Measurements from ENCODE around the gene MYRF. TPM values are rescaled to one million over a fixed set of nuclear protein-coding genes. Genes with fewer than 3 reads are reported as not detected.

MYRF gene
- total RNA-seq, 1 donor: 0.36 TPM

GRCh38 chr11:61728066-61728939 is 24.1 kb upstream of the MYRF start:
- H4K20me1 ChIP-seq (ENCODE audit: insufficient read depth, low read length): peaks cover 4% of the 10 kb centered on the region
- no peak overlapping the region for H3K4me3 ChIP-seq (ENCODE audit: insufficient read depth, low read length)
- no peaks in the 10 kb centered on the region for H3K79me2 ChIP-seq (ENCODE audit: insufficient read depth, low read length)
- H3K36me3 ChIP-seq (ENCODE audit: insufficient read depth, low read length): peaks cover 20% of the 10 kb centered on the region
- peaks cover 17% of the 10 kb centered on the region for H3K4me1 ChIP-seq (ENCODE audit: insufficient read depth, low read length)
- H3K27me3 ChIP-seq (ENCODE audit: insufficient read depth, low read length): no peaks in the 10 kb centered on the region
- DNase-seq (ENCODE audit: insufficient read length, low spot score, missing footprints): no peak
- H3K9me3 ChIP-seq (ENCODE audit: low read depth, low read length): no peaks in the 10 kb centered on the region
- H3K4me2 ChIP-seq (ENCODE audit: insufficient read depth, low read length): no peak overlapping the region
- no peak overlapping the region for H2AFZ ChIP-seq (ENCODE audit: low read length)
- TF ChIP-seq CTCF (IDR thresholded peaks at IDR 0.05; ENCODE audit: extremely low read depth, low read depth, low read length): no peak
- no peak overlapping the region for H3K27ac ChIP-seq (ENCODE audit: low read depth, low read length)

GRCh38 chr11:61728940-61729219 is 23.6 kb upstream of the MYRF start:
- no peaks in the 10 kb centered on the region for H3K79me2 ChIP-seq (ENCODE audit: insufficient read depth, low read length)
- peaks cover 17% of the 10 kb centered on the region for H3K4me1 ChIP-seq (ENCODE audit: insufficient read depth, low read length)
- peak; percentile 96 for DNase-seq (ENCODE audit: insufficient read length, low spot score, missing footprints)
- no peak overlapping the region for H3K4me3 ChIP-seq (ENCODE audit: insufficient read depth, low read length)
- H3K36me3 ChIP-seq (ENCODE audit: insufficient read depth, low read length): peaks cover 19% of the 10 kb centered on the region
- peak overlapping the region; percentile 36 for H3K27ac ChIP-seq (ENCODE audit: low read depth, low read length)
- H2AFZ ChIP-seq (ENCODE audit: low read length): no peak overlapping the region
- H4K20me1 ChIP-seq (ENCODE audit: insufficient read depth, low read length): peaks cover 4% of the 10 kb centered on the region
- H3K9me3 ChIP-seq (ENCODE audit: low read depth, low read length): no peaks in the 10 kb centered on the region
- no peaks in the 10 kb centered on the region for H3K27me3 ChIP-seq (ENCODE audit: insufficient read depth, low read length)
- TF ChIP-seq CTCF (IDR thresholded peaks at IDR 0.05; ENCODE audit: extremely low read depth, low read depth, low read length): no peak
- no peak overlapping the region for H3K4me2 ChIP-seq (ENCODE audit: insufficient read depth, low read length)

GRCh38 chr11:61730240-61730994 is 22.0 kb upstream of the MYRF start:
- H3K79me2 ChIP-seq (ENCODE audit: insufficient read depth, low read length): no peaks in the 10 kb centered on the region
- no peaks in the 10 kb centered on the region for H3K27me3 ChIP-seq (ENCODE audit: insufficient read depth, low read length)
- H3K27ac ChIP-seq (ENCODE audit: low read depth, low read length): no peak overlapping the region
- TF ChIP-seq CTCF (IDR thresholded peaks at IDR 0.05; ENCODE audit: extremely low read depth, low read depth, low read length): no peak
- no peak for DNase-seq (ENCODE audit: insufficient read length, low spot score, missing footprints)
- peaks cover 12% of the 10 kb centered on the region for H3K36me3 ChIP-seq (ENCODE audit: insufficient read depth, low read length)
- H3K4me1 ChIP-seq (ENCODE audit: insufficient read depth, low read length): peaks cover 17% of the 10 kb centered on the region
- no peaks in the 10 kb centered on the region for H3K9me3 ChIP-seq (ENCODE audit: low read depth, low read length)
- H2AFZ ChIP-seq (ENCODE audit: low read length): no peak overlapping the region
- no peak overlapping the region for H3K4me3 ChIP-seq (ENCODE audit: insufficient read depth, low read length)
- H3K4me2 ChIP-seq (ENCODE audit: insufficient read depth, low read length): no peak overlapping the region
- H4K20me1 ChIP-seq (ENCODE audit: insufficient read depth, low read length): peaks cover 4% of the 10 kb centered on the region

Data from osteoblast (primary cell).